GM19467 (cell line): ENCODE data around the gene ADAMTS13.
"Not testable (repeated sequence)": the region's sequence is repeated elsewhere in the genome, so short reads cannot be mapped to it uniquely, and the experiment has no call there.

ENCODE experiments used
- ATAC-seq: cut with Tn5 transposase; IDR thresholded peaks from one replicate; pipeline ENCODE4 v1.9.1; 2021; ENCODE audit warnings: mild to moderate bottlenecking, moderate library complexity; ENCODE audit not compliant: unreplicated experiment

The ADAMTS13 gene

DNA sequence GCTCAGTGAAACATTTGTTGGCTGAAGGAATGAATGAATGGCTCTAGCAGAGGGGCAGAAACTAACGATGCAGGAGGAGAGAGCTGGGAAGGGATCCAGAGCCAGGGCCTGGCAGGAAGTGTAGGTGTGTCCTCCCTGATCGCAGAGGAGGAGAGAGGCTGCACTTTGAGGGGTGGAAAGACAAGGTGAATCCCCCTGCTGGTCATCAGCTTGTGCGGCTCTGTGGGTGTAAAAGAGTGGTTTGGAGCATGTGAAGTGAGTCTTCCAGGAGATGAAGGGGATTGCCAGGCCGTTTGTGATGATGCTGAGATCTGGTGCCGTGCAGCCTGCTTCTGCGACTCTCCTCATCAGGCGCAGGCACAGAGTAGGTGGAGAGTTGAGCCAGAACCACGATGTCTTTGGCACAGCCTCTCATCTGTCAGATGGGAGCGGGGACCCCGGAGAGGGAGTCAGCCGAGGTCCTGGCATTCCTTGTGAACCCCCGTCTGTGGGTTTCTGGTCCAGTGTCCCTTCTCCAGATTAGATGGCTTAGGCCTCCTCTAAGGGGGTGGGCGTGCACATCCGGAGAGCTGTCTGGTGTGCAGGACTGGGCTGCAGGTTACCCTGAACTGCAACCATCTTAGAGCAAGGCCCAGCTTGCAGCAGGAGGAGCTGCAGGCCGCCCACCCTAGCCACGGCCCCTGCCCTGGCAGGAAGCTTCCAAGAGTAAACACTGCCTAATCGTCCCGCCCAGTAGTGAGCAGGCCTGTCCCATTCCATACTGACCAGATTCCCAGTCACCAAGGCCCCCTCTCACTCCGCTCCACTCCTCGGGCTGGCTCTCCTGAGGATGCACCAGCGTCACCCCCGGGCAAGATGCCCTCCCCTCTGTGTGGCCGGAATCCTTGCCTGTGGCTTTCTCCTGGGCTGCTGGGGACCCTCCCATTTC, at the start of gene ADAMTS13:
ADAMTS13 (plus strand) TSS at position 753 of the 928 bp plus-strand sequence; CDS start at position 830, 77 bp downstream.
- ATAC-seq, result no peak

DNA sequence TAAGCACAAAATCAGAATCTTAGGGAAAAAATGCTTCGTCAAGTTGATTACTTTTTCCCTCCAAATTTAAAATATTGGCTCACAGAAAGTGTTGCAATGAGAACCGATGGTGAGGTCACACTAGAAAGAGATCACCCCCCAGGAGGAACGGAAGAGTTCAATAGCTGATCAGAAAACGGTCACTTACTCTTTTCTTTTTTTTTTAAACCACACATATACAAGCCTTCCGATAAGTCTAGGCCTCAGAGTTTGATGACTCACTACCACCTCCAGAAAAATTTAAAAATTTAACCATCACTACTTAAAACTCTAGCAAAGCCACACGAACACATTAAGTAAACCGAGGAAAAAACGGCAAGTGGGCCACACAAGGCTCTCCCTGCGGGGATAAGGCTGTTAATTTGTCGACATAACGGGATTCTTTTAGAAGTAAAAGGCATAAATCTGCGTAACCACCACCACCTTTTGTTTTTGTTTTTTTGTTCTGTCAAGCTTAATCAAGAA, 47.5 kb upstream of the ADAMTS13 start:
- no peak for ATAC-seq

- no peak for ATAC-seq
Observed at GRCh38 chr9:133375116-133375723, 46.9 kb upstream of the ADAMTS13 start.

DNA sequence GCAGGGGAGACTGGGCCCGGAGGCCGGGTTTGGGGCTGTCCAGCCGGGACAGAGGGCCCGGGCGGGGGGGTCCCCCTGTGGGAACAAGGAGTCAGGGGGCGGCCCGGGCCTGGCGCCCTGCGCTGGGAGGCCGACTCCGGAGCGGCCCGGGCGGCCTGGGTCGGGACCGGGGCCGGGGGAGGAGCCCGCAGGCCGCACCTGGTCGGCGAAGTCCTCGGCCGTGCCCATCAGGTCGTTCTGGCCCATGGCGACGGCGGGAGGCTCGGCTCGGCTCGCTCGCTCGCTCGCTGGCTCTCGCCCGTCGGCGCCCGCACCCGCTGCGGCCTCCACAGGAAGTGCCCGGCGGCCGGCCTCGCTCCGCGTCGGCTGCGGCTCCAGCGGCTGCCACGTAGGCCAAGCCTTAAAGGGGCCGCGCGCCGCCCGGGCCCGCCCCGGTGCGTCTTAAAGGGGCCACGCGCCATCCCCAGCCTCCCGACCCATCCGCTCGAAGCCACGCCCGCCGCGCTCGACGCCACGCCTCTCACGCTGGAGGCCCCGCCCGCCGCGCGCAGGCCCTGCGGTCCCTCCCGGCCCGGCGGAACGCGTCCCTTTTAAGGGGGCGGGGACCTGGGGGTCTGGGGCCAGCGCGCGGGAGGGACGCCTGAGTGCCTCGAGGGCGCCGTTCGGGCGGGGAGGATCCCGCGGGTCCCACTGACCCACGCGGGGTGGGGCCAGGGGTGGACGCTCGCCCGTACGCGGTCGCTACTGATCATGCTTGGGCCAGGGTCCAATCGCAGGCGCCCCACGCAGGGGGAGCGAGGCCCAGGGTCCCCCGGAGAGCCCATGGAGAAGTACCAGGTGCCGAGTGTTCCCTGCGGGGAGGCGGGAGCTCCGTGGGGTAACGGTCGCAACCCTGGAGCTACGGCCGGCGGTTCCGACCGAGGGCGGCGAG, 46.2 kb upstream of the ADAMTS13 start, which contains the start of the genes STKLD1 and SURF4:
STKLD1 (plus strand) TSS at position 643 of the 931 bp plus-strand sequence; CDS start at position 751, 108 bp downstream.
SURF4 (minus strand) TSS at position 337 of the 931 bp plus-strand sequence; CDS start at position 246, 91 bp downstream.
- peak; percentile 89 for ATAC-seq

DNA sequence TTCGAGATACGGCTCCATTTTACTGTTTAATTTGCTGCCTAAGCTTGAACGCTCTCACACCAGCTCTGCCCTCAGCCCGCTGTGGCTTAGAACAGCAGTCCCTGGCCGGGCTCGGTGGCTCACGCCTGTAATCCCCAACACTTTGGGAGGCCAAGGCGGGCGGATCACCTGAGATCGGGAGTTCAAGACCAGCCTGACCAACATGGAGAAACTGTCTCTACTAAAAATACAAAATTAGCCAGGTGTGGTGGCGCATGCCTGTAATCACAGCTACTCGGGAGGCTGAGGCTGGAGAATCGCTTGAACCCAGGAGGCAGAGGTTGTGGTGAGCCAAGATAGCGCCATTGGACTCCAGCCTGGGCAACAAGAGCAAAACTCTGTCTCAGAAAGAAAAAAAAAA, 44.9 kb upstream of the ADAMTS13 start:
- not testable (repeated sequence) for ATAC-seq

DNA sequence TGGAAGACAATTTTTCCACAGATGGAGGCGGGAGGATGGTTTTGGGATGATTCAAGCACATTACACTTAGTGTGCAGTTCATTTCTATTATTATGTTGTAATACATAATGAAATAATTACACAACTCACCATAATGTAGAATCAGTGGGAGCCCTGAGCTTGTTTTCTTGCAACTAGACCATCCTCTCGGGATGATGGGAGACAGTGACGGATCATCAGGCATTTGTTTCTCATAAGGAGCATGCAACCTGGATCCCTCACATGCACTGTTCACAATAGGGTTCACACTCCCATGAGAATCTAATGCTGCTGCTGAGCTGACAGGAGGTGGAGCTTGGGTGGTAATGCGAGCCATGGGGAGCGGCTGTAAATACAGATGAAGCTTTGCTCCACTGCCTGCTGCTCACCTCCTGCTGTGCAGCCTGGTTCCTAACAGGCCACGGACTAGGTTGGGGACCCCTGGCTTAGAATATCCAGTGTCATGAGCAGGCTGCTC, 44.4 kb upstream of the ADAMTS13 start:
- no peak for ATAC-seq

GRCh38 chr9:133378408-133378962, 43.7 kb upstream of the ADAMTS13 start:
- no peak for ATAC-seq

GRCh38 chr9:133379153-133380086, 42.7 kb upstream of the ADAMTS13 start:
- no peak for ATAC-seq

GRCh38 chr9:133380734-133381133, 41.4 kb upstream of the ADAMTS13 start:
- ATAC-seq, result no peak

- no peak for ATAC-seq
Observed at GRCh38 chr9:133382507-133383141, 39.5 kb upstream of the ADAMTS13 start.

GRCh38 chr9:133383438-133383837, 38.7 kb upstream of the ADAMTS13 start:
- ATAC-seq, result no peak

- no peak for ATAC-seq
Observed at GRCh38 chr9:133384736-133385321, 37.3 kb upstream of the ADAMTS13 start.

DNA sequence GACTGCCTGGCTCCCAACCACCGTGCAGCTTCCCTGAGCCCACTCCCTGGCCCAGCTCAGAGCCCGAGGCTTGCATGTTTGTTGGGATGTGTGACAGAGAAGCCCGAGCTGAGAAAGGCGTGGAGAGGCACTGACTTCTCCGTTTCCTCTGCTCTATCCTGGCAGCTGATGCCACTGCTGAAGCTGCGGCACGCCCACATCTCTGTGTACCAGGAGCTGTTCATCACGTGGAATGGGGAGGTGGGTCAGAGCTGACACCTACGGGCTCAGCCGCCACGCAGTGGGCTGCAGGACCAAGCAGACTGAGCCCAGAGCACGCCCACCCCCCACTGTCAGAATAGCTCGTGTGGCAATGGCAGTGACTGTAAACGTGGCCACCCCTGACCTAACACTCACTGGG, 36.7 kb upstream of the ADAMTS13 start:
- no peak for ATAC-seq

GRCh38 chr9:133386338-133386737, 35.8 kb upstream of the ADAMTS13 start:
- no peak for ATAC-seq

DNA sequence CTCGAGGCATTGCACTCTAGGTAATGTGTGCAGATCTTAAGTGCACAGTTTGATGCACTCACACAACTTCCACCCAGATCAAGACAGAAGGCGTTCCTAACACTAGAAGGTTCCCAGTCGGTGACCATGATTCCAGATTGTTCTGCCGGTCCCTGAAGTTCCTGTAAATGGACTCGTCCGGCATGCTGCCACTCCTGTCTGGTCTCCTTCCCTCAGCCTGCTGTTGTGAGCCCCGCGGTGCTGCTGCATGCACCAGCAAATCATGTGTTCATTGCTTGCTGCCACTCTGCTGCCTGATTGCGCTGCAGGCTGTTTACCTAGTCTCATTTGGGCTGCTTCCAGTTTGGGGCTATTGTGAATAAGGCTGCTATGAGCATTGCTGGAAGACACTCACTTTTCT, 34.5 kb upstream of the ADAMTS13 start:
- no peak for ATAC-seq

DNA sequence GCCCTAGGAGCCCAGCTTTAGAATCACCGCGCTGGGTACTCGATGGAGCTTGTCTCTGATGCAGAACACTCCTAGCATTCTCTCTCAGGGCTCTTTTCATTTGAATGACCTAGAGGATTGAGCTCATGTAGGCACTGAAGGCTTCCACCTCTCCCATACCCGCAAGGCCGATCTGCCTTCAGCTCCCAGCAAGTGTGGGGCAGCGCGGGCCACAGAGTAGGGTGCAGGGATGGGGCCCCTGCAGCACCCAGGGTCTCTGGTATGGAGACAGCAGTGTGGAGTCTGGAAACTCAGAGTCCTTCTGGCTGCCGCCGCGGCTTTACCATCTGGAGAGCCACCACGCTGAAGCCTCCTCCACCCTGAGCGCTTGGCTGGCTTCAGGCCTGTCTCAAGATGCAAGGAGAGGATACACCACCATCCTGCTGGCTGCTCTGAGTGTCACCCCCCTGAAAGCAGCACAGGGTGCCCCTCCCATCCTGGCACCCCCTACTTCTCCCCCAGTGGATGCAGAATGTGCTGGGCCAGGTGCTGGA, 33.1 kb upstream of the ADAMTS13 start:
- no peak for ATAC-seq

- no peak for ATAC-seq
Observed at GRCh38 chr9:133389562-133389961, 32.6 kb upstream of the ADAMTS13 start.

- no peak for ATAC-seq
Observed at GRCh38 chr9:133390713-133391112, 31.5 kb upstream of the ADAMTS13 start.
